Right ventricle myocardium superior (tissue), 1 donor: ENCODE results near the gene PRND. TPM values are rescaled to one million over a fixed set of nuclear protein-coding genes. Genes with fewer than 3 reads are reported as not detected.
"Not testable (repeated sequence)": the region's sequence is repeated elsewhere in the genome, so short reads cannot be mapped to it uniquely, and the experiment has no call there.

Experiments used
- ATAC-seq: fragments of 200-7000 bp; cut with Tn5 transposase; one replicate; pipeline ENCODE4 v1.9.1; 2020; ENCODE audit warnings: mild to moderate bottlenecking; ENCODE audit not compliant: poor library complexity
- DNase-seq: peaks from one replicate; pipeline ENCODE4 v3.0.0-alpha.2; 2020
- intact Hi-C: fragments of 100-400 bp; cut with DNase I; formaldehyde crosslinking; loops from one replicate; pipeline ENCODE4 v1.11.2; 2022
- total RNA-seq: library from RNA; stranded (reverse); fragmentation: NEBNext Ultra II Directional; extraction: Animal tissue kit (Norgen Biotek cat#: 25700); gene quantifications from one replicate; pipeline ENCODE4 v1.2.1, GENCODE V29; 2021
- donor health status: DM: no; HTN: yes; CAD: no; lungs with severe emphysema.

PRND gene
- total RNA-seq, 1 donor from 2014 or later: not detected

DNA sequence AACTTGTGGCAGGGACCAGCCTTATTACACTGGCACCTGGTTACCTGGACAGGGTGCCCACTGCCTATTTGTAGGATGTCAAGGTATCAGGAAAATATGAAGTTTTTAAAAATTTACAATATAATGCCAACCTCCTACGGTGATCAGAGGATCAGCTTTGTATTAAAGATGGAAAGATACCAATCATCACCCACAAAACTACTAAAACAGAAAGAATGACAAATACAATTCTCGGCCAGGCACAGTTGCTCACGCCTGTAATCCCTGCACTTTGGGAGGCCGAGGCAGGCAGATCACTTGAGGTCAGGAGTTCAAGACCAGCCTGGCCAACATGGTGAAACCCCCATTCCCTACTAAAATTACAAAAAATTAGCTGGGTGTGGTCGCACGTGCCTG, 18.4 kb upstream of the PRND start:
- no peak for ATAC-seq
- no peak for DNase-seq
- intact Hi-C loops: no loop called here

DNA sequence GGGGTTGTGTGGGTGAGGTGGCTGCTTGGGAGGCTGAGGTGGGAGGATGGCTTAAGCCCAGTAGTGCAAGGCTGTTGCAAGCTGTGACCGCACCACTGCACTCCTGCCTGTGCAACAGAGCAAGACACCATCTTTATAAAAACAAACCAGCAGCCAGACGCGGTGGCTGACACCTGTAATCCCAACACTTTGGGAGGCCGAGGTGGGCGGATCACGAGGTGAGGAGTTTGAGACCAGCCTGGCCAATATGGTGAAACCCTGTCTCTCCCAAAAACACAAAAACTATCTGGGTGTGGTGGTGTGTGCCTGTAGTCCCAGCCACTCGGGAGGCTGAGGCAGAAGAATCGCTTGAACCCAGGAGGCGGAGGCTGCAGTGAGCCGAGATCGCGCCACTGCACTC, 14.8 kb upstream of the PRND start:
- ATAC-seq, DNase-seq, intact Hi-C loops: not testable (repeated sequence)

DNA sequence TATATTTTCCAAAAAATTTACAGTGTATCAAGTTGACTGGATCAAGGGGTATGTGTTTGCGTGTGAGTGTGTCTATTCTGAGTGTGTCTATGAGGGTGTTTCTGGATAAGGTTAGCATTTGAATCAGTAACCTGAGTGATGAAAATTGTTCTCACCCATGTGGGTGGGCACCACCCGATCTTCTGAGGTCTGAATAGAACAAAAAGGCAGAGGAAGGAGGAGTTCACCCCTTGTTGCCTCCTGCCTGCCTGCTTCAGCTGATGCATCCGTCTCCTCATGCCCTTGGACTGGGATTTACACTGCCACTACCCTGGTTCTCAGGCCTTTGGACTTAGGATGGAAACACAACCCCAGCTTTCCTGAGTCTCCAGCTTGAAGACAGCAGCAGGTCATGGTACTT, 13.7 kb upstream of the PRND start:
- intact Hi-C loops: no loop called here
- no peak for DNase-seq
- ATAC-seq: no peak

DNA sequence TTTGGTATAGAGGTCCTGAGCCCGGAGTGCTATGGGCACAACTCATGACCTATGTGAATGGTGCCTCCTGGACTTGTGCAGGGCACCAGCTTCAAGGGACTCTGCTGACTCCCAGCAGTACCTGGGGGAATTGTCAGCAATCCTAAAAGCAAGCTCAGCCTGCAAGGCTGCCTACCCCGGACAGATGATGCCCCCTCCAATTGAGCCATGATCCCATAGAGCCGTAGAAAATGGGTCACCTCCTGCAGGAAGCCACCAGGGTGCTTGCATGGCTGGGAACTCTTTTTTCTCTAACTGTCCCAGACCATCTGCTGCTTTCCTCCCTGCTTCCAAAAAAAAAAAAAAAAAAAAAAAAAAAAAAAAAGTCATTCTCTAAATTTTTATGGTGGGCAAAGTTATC, 12.9 kb upstream of the PRND start:
- no peak for ATAC-seq
- intact Hi-C loops: no loop called here
- DNase-seq: no peak

DNA sequence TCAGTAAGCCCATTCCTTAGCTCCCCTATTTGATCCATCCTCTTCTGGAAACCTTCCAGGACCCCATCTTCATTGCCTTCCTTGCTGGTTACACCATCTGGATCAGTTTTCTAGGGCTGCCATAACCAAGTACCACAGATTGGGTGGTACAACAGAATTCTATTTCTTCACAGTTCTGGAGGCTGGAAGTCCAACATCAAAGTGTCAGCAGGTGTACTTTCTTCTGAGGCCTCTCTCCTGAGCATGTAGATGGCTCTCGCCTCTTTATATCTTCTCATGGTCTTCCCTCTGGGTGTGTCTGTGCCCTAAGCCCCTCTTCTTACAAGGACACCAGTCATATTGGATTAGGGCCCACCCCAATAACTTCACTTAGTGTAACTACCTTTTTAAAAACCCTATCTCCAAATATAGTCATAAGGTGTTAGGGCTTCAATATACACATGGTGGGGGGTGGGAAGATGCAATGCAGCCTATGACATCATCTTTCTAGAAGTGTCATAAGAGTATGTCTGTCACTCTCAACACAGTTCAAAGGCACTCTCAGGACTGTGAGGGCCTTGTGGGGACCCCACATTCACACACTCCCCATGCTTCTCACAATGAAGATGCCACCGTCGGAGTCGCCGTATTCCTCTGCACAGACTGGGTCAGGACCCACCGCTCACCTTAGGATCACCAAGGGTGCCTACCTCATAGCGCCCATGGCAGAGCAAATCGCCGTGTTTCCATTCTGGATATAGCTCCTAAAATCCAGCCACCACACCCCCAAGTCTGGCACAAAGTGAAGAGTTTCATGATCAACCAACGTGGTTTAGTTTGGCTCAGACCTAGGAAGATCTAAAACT, 12.2 kb upstream of the PRND start:
- no peak for DNase-seq
- no peak for ATAC-seq
- intact Hi-C loops: no loop called here

DNA sequence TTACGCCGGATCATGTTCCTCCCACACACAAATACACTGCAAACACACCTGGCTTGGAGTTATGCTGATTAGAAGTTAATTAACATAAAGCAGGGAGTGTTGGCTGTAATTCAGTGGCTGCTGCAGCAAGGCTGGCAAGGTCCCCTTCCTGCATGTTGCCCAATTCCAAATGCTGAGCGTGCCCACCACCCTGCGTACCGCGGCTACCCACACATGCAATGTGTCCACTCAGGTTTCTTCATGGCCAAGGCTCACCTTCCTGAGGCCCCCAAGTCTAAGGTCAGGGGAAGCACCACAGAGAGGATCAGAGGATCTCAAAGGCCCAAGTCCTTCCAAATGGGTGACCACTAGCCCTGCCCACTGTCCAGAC, 11.6 kb upstream of the PRND start:
- ATAC-seq: no peak
- DNase-seq: no peak

DNA sequence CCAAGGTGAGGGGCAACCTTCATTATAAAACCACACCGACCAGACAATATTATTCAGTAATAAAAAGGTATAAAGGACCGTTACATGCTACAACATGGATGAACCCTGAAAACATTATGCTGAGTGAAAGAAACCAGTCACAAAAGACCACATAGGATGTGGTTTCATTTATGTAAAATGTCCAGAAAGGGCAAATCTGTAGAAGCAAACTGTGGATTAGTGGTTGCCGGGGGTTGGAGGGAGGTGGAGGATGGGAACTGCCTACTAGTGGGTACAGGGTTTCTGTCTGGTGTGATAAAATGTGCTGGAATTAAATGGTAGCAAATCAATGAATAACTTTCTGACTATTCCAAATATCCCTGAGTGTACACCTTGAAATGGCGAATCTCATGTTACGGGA, 10.2 kb upstream of the PRND start:
- intact Hi-C loops: no loop called here
- DNase-seq (no peak), ATAC-seq (no peak)

More for the DNA sequence above, 11.6 kb upstream of the PRND start:
- intact Hi-C loops: no loop called here

DNA sequence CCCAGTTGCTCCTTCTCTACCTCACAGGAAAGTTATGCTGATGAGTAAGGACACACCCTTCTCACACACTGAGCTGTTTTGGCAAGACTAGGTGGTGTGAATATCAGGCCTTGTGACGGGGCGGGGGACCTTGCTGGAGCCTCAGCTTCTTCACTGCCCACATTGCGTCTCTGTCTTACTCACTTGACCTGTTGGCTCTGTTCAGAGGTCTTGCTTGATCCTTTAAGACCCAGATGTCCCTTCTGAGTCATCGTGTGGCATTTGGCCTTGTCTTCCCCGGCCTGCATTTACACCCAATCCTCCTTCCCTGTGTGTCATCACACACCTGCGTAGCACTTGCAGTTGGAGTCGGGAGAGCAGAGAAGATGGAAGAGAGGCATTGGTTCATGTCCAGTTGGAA, 8.3 kb upstream of the PRND start:
- DNase-seq: no peak
- no peak for ATAC-seq
- intact Hi-C loops: no loop called here

DNA sequence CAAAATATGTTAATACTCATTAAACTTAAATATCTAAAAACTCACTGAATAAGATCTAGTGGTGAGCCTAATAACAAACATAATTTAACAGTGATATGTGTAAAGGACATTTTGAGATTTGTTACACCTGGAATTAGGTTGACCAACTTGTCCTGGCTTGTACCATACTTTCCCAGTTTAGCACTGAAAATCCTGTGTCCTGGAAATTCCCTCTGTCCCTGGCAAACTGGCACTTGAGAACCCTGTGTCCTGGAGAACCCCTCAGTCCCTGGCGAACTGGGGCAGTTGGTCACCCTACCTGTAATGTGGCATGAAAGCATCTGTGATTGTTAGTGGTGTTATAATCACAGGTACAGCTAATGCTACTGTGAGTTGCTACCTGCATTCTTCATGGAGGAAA, 6.9 kb upstream of the PRND start:
- intact Hi-C loops: no loop called here
- DNase-seq (no peak), ATAC-seq (no peak)

DNA sequence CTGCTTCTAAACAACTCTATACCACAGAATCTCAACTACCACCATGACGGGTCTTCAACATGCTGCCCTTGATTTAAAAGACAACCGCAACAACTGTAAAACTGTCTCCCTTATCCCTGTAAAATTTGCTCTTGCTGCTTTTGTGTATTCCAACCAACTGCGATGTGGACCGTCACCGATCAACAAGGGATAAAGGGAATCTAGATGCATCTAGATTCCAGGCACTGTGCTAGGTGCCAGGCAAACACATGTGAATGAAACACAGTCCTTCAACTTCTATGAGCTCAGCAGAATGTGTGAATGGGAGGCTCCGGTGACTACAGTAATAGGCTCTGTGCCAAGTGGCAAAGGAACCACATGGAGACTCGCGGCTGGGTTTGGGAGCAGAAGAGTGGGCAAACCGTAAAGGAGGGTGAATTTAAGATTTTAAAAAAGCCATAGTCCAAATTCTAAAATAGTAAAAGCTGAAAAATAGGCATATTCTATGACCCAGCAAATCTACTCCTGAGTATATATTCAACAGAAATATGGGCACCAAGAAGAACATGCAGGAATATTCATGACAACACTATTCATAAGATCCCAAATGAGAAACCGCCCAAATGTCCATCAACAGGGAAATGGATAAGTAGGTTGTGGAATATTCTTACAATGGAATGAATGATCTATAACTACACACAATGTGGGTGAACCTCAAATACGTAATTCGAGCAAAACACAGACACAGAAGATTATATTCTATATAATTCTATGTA, 3.7 kb upstream of the PRND start:
- no peak for ATAC-seq
- DNase-seq: no peak
- intact Hi-C loops: no loop called here

DNA sequence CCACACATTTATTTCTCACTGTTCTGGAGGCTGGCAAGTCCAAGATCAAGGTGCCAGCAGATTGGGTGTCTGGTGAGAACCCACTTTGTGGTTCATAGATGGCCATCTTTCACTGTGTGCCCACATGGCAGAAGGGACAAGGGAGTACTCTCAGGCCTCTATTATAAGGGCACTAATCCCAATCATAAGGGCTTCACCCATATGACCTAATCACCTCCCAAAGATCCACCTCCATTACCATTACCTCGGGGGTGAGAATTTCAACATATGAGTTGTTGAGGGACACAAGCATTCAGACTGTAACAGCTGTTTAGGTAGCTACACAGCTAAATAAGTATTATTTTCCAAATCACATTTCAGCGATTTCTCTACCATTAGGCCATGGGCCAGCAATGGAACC, 2.5 kb upstream of the PRND start:
- intact Hi-C loops: no loop called here
- no peak for DNase-seq
- ATAC-seq: no peak

DNA sequence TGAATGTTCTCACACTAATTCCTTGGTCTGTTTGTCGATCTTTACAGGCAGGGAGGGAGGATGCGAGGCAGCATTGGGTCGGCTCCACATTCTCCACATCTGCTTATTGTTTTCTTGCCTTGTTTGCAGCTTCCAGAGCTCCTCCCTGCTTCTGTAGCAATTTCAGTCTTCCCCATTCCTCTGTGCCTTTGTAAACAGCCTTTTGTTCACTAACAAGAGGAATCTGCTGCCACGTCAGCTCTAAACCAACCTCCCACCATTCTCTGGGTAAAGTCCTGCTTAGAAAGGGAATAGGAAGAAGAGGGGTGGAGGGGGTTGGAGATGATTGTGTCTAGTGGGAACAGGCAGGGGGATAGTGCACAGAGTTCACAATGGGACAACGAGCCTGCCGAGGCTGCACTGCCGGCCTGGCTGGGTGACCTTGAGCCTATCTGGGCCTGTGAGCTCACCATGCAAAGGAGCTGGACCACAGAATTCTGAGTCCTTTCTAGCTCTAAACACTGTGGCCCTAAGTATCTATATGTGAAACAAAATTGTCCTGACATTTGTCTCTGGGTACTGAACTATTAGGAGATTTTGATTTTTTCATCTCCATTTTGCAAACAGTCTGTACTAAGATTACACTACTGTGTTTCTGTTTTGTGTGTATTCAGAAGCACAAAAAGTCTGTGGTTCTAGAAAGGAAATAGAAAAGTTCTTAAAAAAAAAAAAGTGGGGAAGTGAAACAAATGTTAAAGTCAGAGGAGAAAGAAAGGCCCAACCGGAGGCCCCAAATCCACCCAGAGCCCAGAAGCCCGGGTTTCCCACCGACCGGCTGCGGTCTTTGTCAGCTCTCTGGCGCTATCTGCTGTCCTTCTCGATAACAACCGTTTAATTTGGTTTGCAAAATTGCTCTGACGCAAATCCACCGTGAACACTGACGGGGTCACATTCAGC, 1.4 kb upstream of the PRND start:
- ATAC-seq: peak; percentile 92
- intact Hi-C loops: loop anchor here (2.0 kb wide), 1 partner anchor 114 kb away; no protein-coding TSS in a partner anchor
- peak; percentile 70 for DNase-seq

DNA sequence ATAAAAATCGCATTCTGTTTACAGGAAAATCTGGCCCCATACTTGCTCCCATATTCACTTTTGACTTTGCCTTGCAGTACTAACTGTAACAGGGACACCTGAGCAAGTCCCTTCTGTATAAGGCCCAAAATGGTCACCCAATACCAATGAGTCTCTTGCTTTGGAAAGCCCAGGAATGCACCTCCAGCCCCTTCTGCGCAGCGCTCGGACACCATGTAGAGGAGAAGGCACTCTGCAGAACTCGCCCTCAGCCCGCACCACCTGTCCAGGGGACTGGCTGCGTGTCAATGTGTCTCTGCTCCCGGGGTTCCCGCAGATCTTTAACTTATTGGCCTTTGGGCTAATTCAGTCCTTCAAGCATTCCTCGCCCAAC, 746 bp upstream of the PRND start:
- ATAC-seq: no peak
- intact Hi-C loops: loop anchor here (2.0 kb wide), 1 partner anchor 114 kb away; no protein-coding TSS in a partner anchor
- no peak for DNase-seq

DNA sequence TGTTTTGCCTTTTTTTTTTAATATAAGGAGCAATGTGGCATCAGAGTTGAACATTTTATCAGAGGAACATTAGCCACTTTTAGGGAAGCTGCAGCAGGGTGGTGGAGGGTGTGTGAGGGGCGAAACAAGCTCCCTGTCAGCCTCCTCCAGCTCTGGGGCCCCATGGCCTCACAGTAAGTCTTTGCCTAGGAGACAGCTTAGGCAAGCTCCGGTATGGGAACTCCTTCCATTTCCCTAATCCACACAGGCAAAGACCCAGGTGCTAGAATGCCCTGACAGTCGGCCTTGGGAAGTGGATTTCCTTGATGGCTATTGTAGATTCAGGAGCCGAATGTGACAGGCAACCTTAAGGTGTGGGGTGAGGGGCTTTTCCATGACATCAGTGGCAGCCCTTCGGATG, 862 bp downstream of the PRND start:
- no peak for ATAC-seq
- intact Hi-C loops: no loop called here
- DNase-seq: no peak

DNA sequence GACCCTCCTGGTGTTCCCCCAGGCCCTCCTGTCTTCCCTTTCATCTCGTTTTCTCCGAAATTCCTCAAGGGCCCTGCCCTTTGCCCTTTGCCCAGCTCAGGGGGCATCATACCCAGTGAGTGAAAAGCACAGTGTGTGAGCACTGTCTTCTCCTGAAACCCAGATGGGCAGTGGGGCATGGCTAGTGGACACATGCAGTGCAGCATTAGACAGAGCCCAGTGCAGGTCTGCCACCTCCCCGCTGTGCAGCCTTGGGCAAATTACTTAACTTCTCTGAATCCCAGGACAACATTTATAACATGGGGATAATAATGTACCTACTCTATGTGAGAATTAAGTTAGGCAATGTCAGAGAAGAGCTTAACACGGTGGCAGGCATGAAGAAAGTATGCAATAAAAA, 1.3 kb downstream of the PRND start:
- ATAC-seq (no peak), DNase-seq (no peak)
- intact Hi-C loops: no loop called here

DNA sequence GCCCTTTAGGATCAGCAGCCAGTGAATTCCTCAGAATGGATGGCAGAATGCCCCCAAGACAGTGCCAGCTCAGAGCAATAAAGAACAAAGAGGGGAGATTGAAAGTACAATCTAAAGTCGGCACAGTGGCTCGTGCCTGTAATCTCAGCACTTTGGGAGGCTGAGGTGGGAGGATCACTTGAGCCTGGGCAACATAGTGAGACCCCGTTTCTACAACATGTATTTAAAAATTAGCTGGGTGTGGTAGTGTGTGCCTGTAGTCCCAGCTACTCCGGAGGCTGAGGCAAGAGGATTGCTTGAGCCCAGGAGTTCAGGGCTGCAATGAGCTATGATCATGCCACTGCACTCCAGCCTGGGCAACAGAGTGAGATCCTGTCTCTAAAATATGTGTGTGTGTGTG, 1.8 kb downstream of the PRND start:
- intact Hi-C loops, ATAC-seq, DNase-seq: not testable (repeated sequence)

DNA sequence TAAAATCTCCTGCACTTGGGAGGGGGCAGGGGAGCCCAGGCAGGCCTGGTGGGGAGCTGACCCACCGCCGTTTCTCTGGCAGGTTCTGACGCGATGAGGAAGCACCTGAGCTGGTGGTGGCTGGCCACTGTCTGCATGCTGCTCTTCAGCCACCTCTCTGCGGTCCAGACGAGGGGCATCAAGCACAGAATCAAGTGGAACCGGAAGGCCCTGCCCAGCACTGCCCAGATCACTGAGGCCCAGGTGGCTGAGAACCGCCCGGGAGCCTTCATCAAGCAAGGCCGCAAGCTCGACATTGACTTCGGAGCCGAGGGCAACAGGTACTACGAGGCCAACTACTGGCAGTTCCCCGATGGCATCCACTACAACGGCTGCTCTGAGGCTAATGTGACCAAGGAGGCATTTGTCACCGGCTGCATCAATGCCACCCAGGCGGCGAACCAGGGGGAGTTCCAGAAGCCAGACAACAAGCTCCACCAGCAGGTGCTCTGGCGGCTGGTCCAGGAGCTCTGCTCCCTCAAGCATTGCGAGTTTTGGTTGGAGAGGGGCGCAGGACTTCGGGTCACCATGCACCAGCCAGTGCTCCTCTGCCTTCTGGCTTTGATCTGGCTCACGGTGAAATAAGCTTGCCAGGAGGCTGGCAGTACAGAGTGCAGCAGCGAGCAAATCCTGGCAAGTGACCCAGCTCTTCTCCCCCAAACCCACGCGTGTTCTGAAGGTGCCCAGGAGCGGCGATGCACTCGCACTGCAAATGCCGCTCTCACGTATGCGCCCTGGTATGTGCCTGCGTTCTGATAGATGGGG, 3.0 kb downstream of the PRND start:
- ATAC-seq: no peak
- intact Hi-C loops: no loop called here

DNA sequence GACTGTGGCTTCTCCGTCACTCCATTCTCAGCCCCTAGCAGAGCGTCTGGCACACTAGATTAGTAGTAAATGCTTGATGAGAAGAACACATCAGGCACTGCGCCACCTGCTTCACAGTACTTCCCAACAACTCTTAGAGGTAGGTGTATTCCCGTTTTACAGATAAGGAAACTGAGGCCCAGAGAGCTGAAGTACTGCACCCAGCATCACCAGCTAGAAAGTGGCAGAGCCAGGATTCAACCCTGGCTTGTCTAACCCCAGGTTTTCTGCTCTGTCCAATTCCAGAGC, 3.5 kb downstream of the PRND start:
- DNase-seq (no peak), ATAC-seq (no peak)
- intact Hi-C loops: no loop called here

More for the DNA sequence above, 3.0 kb downstream of the PRND start:
- no peak for DNase-seq
